B cell (primary cell): ENCODE measurements around the gene JCAD.

Experiments used
- EZH2 ChIP-seq: IDR thresholded peaks from 2 replicates; pipeline ENCODE4 v1.6.1; 2012; ENCODE audit warnings: borderline replicate concordance, low read depth, mild to moderate bottlenecking, moderate library complexity, low read length; ENCODE audit not compliant: insufficient read depth, poor library complexity, severe bottlenecking
- TF ChIP-seq, protein P1 (sequence below): fragments of 200-600 bp; IDR thresholded peaks from one replicate; pipeline ENCODE4 v1.8.0; 2022; ENCODE audit warnings: antibody characterized with exemption, mild to moderate bottlenecking

- TF ChIP-seq, protein P1, sequence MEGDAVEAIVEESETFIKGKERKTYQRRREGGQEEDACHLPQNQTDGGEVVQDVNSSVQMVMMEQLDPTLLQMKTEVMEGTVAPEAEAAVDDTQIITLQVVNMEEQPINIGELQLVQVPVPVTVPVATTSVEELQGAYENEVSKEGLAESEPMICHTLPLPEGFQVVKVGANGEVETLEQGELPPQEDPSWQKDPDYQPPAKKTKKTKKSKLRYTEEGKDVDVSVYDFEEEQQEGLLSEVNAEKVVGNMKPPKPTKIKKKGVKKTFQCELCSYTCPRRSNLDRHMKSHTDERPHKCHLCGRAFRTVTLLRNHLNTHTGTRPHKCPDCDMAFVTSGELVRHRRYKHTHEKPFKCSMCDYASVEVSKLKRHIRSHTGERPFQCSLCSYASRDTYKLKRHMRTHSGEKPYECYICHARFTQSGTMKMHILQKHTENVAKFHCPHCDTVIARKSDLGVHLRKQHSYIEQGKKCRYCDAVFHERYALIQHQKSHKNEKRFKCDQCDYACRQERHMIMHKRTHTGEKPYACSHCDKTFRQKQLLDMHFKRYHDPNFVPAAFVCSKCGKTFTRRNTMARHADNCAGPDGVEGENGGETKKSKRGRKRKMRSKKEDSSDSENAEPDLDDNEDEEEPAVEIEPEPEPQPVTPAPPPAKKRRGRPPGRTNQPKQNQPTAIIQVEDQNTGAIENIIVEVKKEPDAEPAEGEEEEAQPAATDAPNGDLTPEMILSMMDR, result no peak
- no peak for TF ChIP-seq EZH2
These were observed 41.4 kb downstream of the JCAD start for GRCh38 chr10:30017966-30018365.
